Thyroid gland (tissue), 4 donors: ENCODE data around the gene NOP53.

Experiments used
- POLR2A ChIP-seq, 2 donors: fragments of 450-650 bp; IDR thresholded peaks; one replicate each; pipeline ENCODE4 v1.6.1; 2017; ENCODE audit warnings: antibody characterized with exemption in 2 of 2, mild to moderate bottlenecking in 2 of 2, moderate library complexity in 1 of 2
- TF ChIP-seq, protein P1 (sequence below), 6 experiments: fragments of 200-600 bp in 3 of 6; fragments of 450-650 bp in 3 of 6; sonication (generic) in 3 of 6; IDR thresholded peaks; one replicate each; pipeline ENCODE4 v1.5.1; 2016 to 2019; ENCODE audit warnings: antibody characterized with exemption in 6 of 6, mild to moderate bottlenecking in 2 of 6, inconsistent platforms in 1 of 6, moderate library complexity in 1 of 6

DNA sequence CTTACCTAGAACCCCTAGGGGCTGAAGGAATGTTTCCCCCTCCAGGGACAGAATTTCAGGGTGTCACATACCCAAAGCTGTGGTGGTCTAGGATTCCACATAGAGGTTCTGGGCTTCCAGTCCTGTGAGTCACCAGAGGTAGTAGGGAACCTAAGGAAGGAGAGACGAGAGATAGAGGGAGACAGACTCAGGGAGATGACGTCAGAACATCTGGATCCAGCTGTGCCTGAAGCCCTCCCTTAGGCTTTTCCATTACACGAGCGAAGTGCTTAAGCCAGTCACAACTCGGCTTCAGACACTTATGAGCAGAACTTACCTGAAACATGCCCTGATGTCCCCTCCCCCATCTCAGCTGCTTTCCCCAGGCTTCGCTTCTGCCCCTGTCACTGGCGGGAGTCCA is 21.3 kb downstream of the NOP53 start:
- TF ChIP-seq, protein P1, sequence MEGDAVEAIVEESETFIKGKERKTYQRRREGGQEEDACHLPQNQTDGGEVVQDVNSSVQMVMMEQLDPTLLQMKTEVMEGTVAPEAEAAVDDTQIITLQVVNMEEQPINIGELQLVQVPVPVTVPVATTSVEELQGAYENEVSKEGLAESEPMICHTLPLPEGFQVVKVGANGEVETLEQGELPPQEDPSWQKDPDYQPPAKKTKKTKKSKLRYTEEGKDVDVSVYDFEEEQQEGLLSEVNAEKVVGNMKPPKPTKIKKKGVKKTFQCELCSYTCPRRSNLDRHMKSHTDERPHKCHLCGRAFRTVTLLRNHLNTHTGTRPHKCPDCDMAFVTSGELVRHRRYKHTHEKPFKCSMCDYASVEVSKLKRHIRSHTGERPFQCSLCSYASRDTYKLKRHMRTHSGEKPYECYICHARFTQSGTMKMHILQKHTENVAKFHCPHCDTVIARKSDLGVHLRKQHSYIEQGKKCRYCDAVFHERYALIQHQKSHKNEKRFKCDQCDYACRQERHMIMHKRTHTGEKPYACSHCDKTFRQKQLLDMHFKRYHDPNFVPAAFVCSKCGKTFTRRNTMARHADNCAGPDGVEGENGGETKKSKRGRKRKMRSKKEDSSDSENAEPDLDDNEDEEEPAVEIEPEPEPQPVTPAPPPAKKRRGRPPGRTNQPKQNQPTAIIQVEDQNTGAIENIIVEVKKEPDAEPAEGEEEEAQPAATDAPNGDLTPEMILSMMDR (IDR thresholded peaks at IDR 0.05): no peak
- TF ChIP-seq POLR2A (IDR thresholded peaks at IDR 0.05): no peak
